ENCODE results near the gene FLYWCH1. TPM values are rescaled to one million over a fixed set of nuclear protein-coding genes. Genes with fewer than 3 reads are reported as not detected.

The FLYWCH1 gene
- total and polyA plus RNA-seq, 2 experiments from 2014 or later: 16.0 to 44.7 TPM

GRCh38 chr16:2879854-2880508 lies 31.8 kb upstream of the FLYWCH1 start:
- peaks cover 18% of the 10 kb centered on the region for H3K79me2 ChIP-seq (ENCODE audit: insufficient read depth)
- no peak overlapping the region for H3K9ac ChIP-seq
- H3F3A ChIP-seq (ENCODE audit: insufficient read depth): no peaks in the 10 kb centered on the region
- H3K4me1 ChIP-seq (ENCODE audit: insufficient read depth): peaks cover 5% of the 10 kb centered on the region; the same call in 1 of the 2 replicates
- DNase-seq: no peak
- H3K4me2 ChIP-seq (ENCODE audit: unreplicated experiment): no peak overlapping the region
- in situ Hi-C loops (cut with MboI): no loop called here
- H3K36me3 ChIP-seq (ENCODE audit: low read depth): no peaks in the 10 kb centered on the region
- H2AFZ ChIP-seq: no peak overlapping the region
- no peaks in the 10 kb centered on the region for H4K20me1 ChIP-seq (ENCODE audit: insufficient read depth)
- H3K4me3 ChIP-seq: no peak overlapping the region
- H3K9me2 ChIP-seq (ENCODE audit: insufficient read depth): no peaks in the 10 kb centered on the region
- H3K27ac ChIP-seq: no peak overlapping the region
- TF ChIP-seq EZH2 (IDR thresholded peaks at IDR 0.05; ENCODE audit: insufficient read depth, poor library complexity, severe bottlenecking): no peak
- no peak for TF ChIP-seq EZH2phosphoT487 (IDR thresholded peaks at IDR 0.05; ENCODE audit: insufficient read depth, low read depth)
- no peaks in the 10 kb centered on the region for H3K9me3 ChIP-seq (ENCODE audit: low read depth)
- H3K27me3 ChIP-seq (replicated peaks; ENCODE audit: insufficient read depth): no peaks in the 10 kb centered on the region
- 68 to 69% methylated on average over 6 of the region's 6 CpGs for WGBS, 2 experiments (ENCODE audit: low coverage in 1 of 2, low lambda C conversion rate in 2 of 2, missing lambda C conversion rate in 2 of 2)

- Histone ChIP-seq H3K9me3 (ENCODE audit: low read depth) (no peaks in the 10 kb centered on the region), H3K27me3 (replicated peaks; ENCODE audit: insufficient read depth) (no peaks in the 10 kb centered on the region), H3K4me1 (ENCODE audit: insufficient read depth) (peaks cover 5% of the 10 kb centered on the region; the same call in 1 of the 2 replicates), H4K20me1 (ENCODE audit: insufficient read depth) (no peaks in the 10 kb centered on the region), H3K36me3 (ENCODE audit: low read depth) (no peaks in the 10 kb centered on the region), H3K4me3 (peak overlapping the region; percentile 96), H3K9me2 (ENCODE audit: insufficient read depth) (no peaks in the 10 kb centered on the region), H3F3A (ENCODE audit: insufficient read depth) (peaks cover 5% of the 10 kb centered on the region; the same call in 1 of the 2 replicates), H2AFZ (peak overlapping the region; percentile 91), H3K79me2 (ENCODE audit: insufficient read depth) (peaks cover 38% of the 10 kb centered on the region), H3K9ac (peak overlapping the region; percentile 93), H3K4me2 (ENCODE audit: unreplicated experiment) (peak overlapping the region; percentile 76), H3K27ac (peak overlapping the region; percentile 89)
- in situ Hi-C loops (cut with MboI): no loop called here
- WGBS, 2 experiments (ENCODE audit: low coverage in 1 of 2, low lambda C conversion rate in 2 of 2, missing lambda C conversion rate in 2 of 2): 7 to 8% methylated on average over 30 to 48 of the region's 52 CpGs
- TF ChIP-seq EZH2phosphoT487 (IDR thresholded peaks at IDR 0.05; ENCODE audit: insufficient read depth, low read depth) (no peak), EZH2 (IDR thresholded peaks at IDR 0.05; ENCODE audit: insufficient read depth, poor library complexity, severe bottlenecking) (no peak)
- peak; percentile 70 for DNase-seq
Measured at GRCh38 chr16:2881783-2882649, 29.7 kb upstream of the FLYWCH1 start.

- 1% methylated on average over 44 to 67 of the region's 73 CpGs for WGBS, 2 experiments (ENCODE audit: low coverage in 1 of 2, low lambda C conversion rate in 2 of 2, missing lambda C conversion rate in 2 of 2)
- in situ Hi-C loops (cut with MboI): no loop called here
Measured at GRCh38 chr16:2882650-2883457, 28.9 kb upstream of the FLYWCH1 start, which contains the start of gene FLYWCH2. Gene FLYWCH2 (plus strand): TSS chr16:2883215. CDS start chr16:2896450, 13,235 bp downstream.

More at GRCh38 chr16:2882650-2883457, 28.9 kb upstream of the FLYWCH1 start, which contains the start of gene FLYWCH2:
- Histone ChIP-seq H3K27me3 (replicated peaks; ENCODE audit: insufficient read depth) (no peaks in the 10 kb centered on the region), H3F3A (ENCODE audit: insufficient read depth) (peaks cover 5% of the 10 kb centered on the region; the same call in 1 of the 2 replicates), H3K79me2 (ENCODE audit: insufficient read depth) (peaks cover 47% of the 10 kb centered on the region), H3K4me1 (ENCODE audit: insufficient read depth) (peaks cover 5% of the 10 kb centered on the region; the same call in 1 of the 2 replicates), H4K20me1 (ENCODE audit: insufficient read depth) (no peaks in the 10 kb centered on the region), H3K9me2 (ENCODE audit: insufficient read depth) (no peaks in the 10 kb centered on the region), H3K27ac (peak within 1 kb of the TSS; percentile 89), H3K4me3 (peak within 1 kb of the TSS; percentile 96), H3K9ac (peak within 1 kb of the TSS; percentile 93), H3K36me3 (ENCODE audit: low read depth) (no peaks in the 10 kb centered on the region), H2AFZ (peak within 1 kb of the TSS; percentile 91), H3K4me2 (ENCODE audit: unreplicated experiment) (peak within 1 kb of the TSS; percentile 81), H3K9me3 (ENCODE audit: low read depth) (no peaks in the 10 kb centered on the region)
- TF ChIP-seq EZH2phosphoT487 (IDR thresholded peaks at IDR 0.05; ENCODE audit: insufficient read depth, low read depth): no peak
- TF ChIP-seq EZH2 (IDR thresholded peaks at IDR 0.05; ENCODE audit: insufficient read depth, poor library complexity, severe bottlenecking): no peak
- DNase-seq: peak; percentile 99

Measured in GM23248 (cell line).